Glutamatergic neuron (in vitro differentiated cells): ENCODE results near the gene FIGNL2. TPM values are rescaled to one million over a fixed set of nuclear protein-coding genes. Genes with fewer than 3 reads are reported as not detected.

Experiments used
- DNase-seq: peaks from one replicate; pipeline ENCODE4 v3.0.0; 2022
- H3K27ac Mint-ChIP-seq: one replicate; pipeline ENCODE4 v1.8.0; 2020; ENCODE audit warnings: mild to moderate bottlenecking, mixed read lengths, inconsistent platforms; ENCODE audit not compliant: unreplicated experiment
- H3K27me3 Mint-ChIP-seq: one replicate; pipeline ENCODE4 v1.8.0; 2020; ENCODE audit warnings: mild to moderate bottlenecking, moderate library complexity, mixed read lengths, inconsistent platforms; ENCODE audit not compliant: unreplicated experiment
- H3K36me3 Mint-ChIP-seq: one replicate; pipeline ENCODE4 v1.8.0; 2020; ENCODE audit warnings: mild to moderate bottlenecking, mixed read lengths, inconsistent platforms; ENCODE audit not compliant: unreplicated experiment
- H3K4me1 Mint-ChIP-seq: one replicate; pipeline ENCODE4 v1.8.0; 2020; ENCODE audit warnings: mild to moderate bottlenecking, low read depth, mixed read lengths, inconsistent platforms; ENCODE audit not compliant: unreplicated experiment
- H3K4me3 Mint-ChIP-seq: one replicate; pipeline ENCODE4 v1.8.0; 2020; ENCODE audit warnings: mild to moderate bottlenecking, mixed read lengths, inconsistent platforms; ENCODE audit not compliant: unreplicated experiment
- H3K9me3 Mint-ChIP-seq: one replicate; pipeline ENCODE4 v1.8.0; 2020; ENCODE audit warnings: mild to moderate bottlenecking, moderate library complexity, mixed read lengths, inconsistent platforms; ENCODE audit not compliant: unreplicated experiment
- CTCF ChIP-seq: fragments of 200-600 bp; sonication (generic); IDR thresholded peaks from one replicate; pipeline ENCODE4 v1.5.0; 2021; ENCODE audit not compliant: partially characterized antibody, unreplicated experiment
- total RNA-seq: library from RNA; stranded (reverse); fragmentation: NEBNext Ultra II Directional; extraction: Animal tissue kit (Norgen Biotek cat#: 25700); gene quantifications from one replicate; pipeline ENCODE4 v1.2.1, GENCODE V29; 2021; ENCODE audit not compliant: unreplicated experiment

The FIGNL2 gene
- total RNA-seq, 1 donor from 2014 or later, result 107 TPM

- no peaks in the 10 kb centered on the region for H3K36me3 Mint-ChIP-seq
- TF ChIP-seq CTCF, result no peak
- H3K27me3 Mint-ChIP-seq, result peaks cover 12% of the 10 kb centered on the region
- peaks cover 5% of the 10 kb centered on the region for H3K9me3 Mint-ChIP-seq
- no peak for DNase-seq
- H3K27ac Mint-ChIP-seq, result no peak overlapping the region
- H3K4me1 Mint-ChIP-seq, result peaks cover 9% of the 10 kb centered on the region
- peak overlapping the region; percentile 73 for H3K4me3 Mint-ChIP-seq
These were observed 1.8 kb upstream of the FIGNL2 start for GRCh38 chr12:51850081-51850964.

DNA sequence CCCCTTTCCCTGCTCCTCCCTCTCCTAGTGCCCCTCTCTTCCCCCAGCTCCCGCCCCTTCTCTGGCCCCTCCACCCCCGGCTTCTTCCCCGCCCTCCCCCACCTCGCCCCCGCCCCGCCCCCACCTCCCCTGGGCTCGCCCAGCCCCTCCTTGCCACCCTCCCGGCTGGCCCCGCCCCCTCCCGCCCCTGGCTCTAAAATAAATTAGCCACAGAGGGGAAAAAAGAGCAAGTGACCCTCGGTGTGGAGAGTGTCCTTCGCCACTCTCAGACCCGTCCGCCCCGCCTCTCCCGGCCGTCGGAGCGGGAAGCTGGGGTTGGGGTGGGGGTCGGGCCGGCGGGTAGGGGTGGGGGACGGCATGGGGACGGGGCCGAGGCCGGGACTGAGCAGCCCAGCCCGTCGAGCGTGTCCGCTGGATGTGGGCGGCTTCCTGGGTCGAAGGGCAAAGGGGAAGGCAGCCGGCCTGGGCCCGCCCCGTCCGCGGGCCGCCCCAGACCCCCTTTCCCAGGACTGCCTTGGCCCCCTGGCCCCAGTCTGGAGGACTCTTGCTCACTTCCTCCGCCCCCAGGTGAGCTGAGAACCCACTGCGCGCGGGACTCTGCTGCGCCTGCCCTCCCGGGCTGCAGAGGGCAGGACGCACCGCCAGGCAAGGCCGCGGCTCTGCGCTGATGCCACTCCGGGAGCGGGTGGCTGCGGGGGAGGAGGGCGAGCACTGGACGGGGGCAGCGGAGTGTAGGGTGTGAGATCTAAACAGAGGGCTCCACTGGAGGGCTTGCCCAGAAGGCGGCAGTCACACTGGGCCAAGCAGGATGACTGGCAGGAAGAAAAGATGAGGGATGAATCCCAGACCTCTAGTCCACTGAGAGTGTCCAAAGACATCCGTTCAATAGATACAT is 570 bp upstream of the FIGNL2 start:
- Mint-ChIP-seq H3K27me3 (peaks cover 14% of the 10 kb centered on the region), H3K4me3 (peak overlapping the region; percentile 73), H3K27ac (no peak overlapping the region), H3K4me1 (peaks cover 21% of the 10 kb centered on the region), H3K36me3 (no peaks in the 10 kb centered on the region), H3K9me3 (peaks cover 5% of the 10 kb centered on the region)
- no peak for TF ChIP-seq CTCF
- peak; percentile 76 for DNase-seq

- Mint-ChIP-seq H3K27ac (peak overlapping the region; percentile 76), H3K4me3 (peak overlapping the region; percentile 86), H3K36me3 (no peaks in the 10 kb centered on the region), H3K9me3 (peaks cover 5% of the 10 kb centered on the region), H3K4me1 (peaks cover 28% of the 10 kb centered on the region), H3K27me3 (peaks cover 14% of the 10 kb centered on the region)
- peak; percentile 76 for DNase-seq
- no peak for TF ChIP-seq CTCF
These were observed 734 bp downstream of the FIGNL2 start for GRCh38 chr12:51847643-51848325.

GRCh38 chr12:51846911-51847642 is 1.4 kb downstream of the FIGNL2 start:
- Mint-ChIP-seq H3K27ac (no peak overlapping the region), H3K27me3 (peaks cover 12% of the 10 kb centered on the region), H3K4me1 (peaks cover 28% of the 10 kb centered on the region), H3K4me3 (peak overlapping the region; percentile 94), H3K9me3 (peaks cover 5% of the 10 kb centered on the region), H3K36me3 (no peaks in the 10 kb centered on the region)
- TF ChIP-seq CTCF, result no peak
- peak; percentile 81 for DNase-seq
